ENCODE results near the gene PGD.

PGD gene

DNA sequence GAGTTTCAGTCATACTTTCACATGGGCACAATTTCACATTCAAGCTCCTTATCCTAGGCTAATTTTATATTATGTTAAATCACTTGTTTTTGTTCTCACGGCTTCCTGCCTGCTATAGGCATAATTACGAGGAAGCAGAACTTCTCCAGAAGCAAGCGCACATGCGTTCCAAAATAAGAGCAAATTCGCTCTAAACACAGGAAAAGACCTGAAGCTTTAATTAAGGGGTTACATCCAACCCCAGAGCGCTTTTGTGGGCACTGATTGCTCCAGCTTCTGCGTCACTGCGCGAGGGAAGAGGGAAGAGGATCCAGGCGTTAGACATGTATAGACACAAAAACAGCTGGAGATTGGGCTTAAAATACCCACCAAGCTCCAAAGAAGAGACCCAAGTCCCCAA lies 50.9 kb downstream of the PGD start, which contains the start of gene CORT:
CORT (plus strand) TSS at position 281 of the 400 bp plus-strand sequence. CDS start 193 bp downstream, outside the sequence.
- Histone ChIP-seq H3K27ac (ENCODE audit: extremely low read depth, low read depth, low read length) (no peak within 1 kb of the TSS; the same call in 1 of the 2 replicates), H3K9me3 (ENCODE audit: control insufficient read depth, insufficient read depth, low read depth, low read length) (no peaks in the 10 kb centered on the region), H3K36me3 (ENCODE audit: control insufficient read depth in 2 of 2, insufficient read depth in 1 of 2, low read length in 2 of 2) (peaks cover 0 to 24% of the 10 kb centered on the region in 2 experiments; a peak in 2 of 3 replicates), H3K4me1 (ENCODE audit: control insufficient read depth, insufficient read depth, low read length) (no peaks in the 10 kb centered on the region), H3K4me3 (ENCODE audit: low read depth, low read length) (no peak within 1 kb of the TSS)
- TF ChIP-seq GFI1B (tag by site-specific recombination; IDR thresholded peaks at IDR 0.05) (no peak), ZNF114 (tag by site-specific recombination; IDR thresholded peaks at IDR 0.05) (no peak), ZNF175 (tag by site-specific recombination; IDR thresholded peaks at IDR 0.05) (no peak), ZNF48 (tag by site-specific recombination; IDR thresholded peaks at IDR 0.05) (no peak), ZNF223 (tag by site-specific recombination; IDR thresholded peaks at IDR 0.05) (no peak), ZNF501 (tag by site-specific recombination; IDR thresholded peaks at IDR 0.05) (no peak), ZNF660 (tag by site-specific recombination; IDR thresholded peaks at IDR 0.05) (no peak), OVOL3 (tag by site-specific recombination; IDR thresholded peaks at IDR 0.05) (no peak), ZNF416 (tag by site-specific recombination; IDR thresholded peaks at IDR 0.05) (no peak), ZNF132 (tag by site-specific recombination; IDR thresholded peaks at IDR 0.05; ENCODE audit: borderline replicate concordance) (no peak), ZNF335 (tag by site-specific recombination; conservative IDR thresholded peaks at IDR 0.05) (no peak), ZNF791 (tag by site-specific recombination; IDR thresholded peaks at IDR 0.05) (no peak), ZNF341 (tag by site-specific recombination; IDR thresholded peaks at IDR 0.05; ENCODE audit: low read depth) (no peak), ZNF76 (tag by site-specific recombination; IDR thresholded peaks at IDR 0.05; ENCODE audit: borderline replicate concordance, low read depth) (no peak)
- TF ChIP-seq, protein P1, sequence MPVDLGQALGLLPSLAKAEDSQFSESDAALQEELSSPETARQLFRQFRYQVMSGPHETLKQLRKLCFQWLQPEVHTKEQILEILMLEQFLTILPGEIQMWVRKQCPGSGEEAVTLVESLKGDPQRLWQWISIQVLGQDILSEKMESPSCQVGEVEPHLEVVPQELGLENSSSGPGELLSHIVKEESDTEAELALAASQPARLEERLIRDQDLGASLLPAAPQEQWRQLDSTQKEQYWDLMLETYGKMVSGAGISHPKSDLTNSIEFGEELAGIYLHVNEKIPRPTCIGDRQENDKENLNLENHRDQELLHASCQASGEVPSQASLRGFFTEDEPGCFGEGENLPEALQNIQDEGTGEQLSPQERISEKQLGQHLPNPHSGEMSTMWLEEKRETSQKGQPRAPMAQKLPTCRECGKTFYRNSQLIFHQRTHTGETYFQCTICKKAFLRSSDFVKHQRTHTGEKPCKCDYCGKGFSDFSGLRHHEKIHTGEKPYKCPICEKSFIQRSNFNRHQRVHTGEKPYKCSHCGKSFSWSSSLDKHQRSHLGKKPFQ (tag by site-specific recombination; IDR thresholded peaks at IDR 0.05), result no peak
- TF ChIP-seq, protein P2, sequence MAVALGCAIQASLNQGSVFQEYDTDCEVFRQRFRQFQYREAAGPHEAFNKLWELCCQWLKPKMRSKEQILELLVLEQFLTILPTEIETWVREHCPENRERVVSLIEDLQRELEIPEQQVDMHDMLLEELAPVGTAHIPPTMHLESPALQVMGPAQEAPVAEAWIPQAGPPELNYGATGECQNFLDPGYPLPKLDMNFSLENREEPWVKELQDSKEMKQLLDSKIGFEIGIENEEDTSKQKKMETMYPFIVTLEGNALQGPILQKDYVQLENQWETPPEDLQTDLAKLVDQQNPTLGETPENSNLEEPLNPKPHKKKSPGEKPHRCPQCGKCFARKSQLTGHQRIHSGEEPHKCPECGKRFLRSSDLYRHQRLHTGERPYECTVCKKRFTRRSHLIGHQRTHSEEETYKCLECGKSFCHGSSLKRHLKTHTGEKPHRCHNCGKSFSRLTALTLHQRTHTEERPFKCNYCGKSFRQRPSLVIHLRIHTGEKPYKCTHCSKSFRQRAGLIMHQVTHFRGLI (tag by site-specific recombination; IDR thresholded peaks at IDR 0.05), result no peak
- TF ChIP-seq, protein P3, sequence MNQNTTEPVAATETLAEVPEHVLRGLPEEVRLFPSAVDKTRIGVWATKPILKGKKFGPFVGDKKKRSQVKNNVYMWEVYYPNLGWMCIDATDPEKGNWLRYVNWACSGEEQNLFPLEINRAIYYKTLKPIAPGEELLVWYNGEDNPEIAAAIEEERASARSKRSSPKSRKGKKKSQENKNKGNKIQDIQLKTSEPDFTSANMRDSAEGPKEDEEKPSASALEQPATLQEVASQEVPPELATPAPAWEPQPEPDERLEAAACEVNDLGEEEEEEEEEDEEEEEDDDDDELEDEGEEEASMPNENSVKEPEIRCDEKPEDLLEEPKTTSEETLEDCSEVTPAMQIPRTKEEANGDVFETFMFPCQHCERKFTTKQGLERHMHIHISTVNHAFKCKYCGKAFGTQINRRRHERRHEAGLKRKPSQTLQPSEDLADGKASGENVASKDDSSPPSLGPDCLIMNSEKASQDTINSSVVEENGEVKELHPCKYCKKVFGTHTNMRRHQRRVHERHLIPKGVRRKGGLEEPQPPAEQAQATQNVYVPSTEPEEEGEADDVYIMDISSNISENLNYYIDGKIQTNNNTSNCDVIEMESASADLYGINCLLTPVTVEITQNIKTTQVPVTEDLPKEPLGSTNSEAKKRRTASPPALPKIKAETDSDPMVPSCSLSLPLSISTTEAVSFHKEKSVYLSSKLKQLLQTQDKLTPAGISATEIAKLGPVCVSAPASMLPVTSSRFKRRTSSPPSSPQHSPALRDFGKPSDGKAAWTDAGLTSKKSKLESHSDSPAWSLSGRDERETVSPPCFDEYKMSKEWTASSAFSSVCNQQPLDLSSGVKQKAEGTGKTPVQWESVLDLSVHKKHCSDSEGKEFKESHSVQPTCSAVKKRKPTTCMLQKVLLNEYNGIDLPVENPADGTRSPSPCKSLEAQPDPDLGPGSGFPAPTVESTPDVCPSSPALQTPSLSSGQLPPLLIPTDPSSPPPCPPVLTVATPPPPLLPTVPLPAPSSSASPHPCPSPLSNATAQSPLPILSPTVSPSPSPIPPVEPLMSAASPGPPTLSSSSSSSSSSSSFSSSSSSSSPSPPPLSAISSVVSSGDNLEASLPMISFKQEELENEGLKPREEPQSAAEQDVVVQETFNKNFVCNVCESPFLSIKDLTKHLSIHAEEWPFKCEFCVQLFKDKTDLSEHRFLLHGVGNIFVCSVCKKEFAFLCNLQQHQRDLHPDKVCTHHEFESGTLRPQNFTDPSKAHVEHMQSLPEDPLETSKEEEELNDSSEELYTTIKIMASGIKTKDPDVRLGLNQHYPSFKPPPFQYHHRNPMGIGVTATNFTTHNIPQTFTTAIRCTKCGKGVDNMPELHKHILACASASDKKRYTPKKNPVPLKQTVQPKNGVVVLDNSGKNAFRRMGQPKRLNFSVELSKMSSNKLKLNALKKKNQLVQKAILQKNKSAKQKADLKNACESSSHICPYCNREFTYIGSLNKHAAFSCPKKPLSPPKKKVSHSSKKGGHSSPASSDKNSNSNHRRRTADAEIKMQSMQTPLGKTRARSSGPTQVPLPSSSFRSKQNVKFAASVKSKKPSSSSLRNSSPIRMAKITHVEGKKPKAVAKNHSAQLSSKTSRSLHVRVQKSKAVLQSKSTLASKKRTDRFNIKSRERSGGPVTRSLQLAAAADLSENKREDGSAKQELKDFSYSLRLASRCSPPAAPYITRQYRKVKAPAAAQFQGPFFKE (tag by site-specific recombination; IDR thresholded peaks at IDR 0.05; ENCODE audit: borderline replicate concordance), result no peak
- TF ChIP-seq, protein P4, sequence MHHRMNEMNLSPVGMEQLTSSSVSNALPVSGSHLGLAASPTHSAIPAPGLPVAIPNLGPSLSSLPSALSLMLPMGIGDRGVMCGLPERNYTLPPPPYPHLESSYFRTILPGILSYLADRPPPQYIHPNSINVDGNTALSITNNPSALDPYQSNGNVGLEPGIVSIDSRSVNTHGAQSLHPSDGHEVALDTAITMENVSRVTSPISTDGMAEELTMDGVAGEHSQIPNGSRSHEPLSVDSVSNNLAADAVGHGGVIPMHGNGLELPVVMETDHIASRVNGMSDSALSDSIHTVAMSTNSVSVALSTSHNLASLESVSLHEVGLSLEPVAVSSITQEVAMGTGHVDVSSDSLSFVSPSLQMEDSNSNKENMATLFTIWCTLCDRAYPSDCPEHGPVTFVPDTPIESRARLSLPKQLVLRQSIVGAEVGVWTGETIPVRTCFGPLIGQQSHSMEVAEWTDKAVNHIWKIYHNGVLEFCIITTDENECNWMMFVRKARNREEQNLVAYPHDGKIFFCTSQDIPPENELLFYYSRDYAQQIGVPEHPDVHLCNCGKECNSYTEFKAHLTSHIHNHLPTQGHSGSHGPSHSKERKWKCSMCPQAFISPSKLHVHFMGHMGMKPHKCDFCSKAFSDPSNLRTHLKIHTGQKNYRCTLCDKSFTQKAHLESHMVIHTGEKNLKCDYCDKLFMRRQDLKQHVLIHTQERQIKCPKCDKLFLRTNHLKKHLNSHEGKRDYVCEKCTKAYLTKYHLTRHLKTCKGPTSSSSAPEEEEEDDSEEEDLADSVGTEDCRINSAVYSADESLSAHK (tag by site-specific recombination; IDR thresholded peaks at IDR 0.05), result no peak
- TF ChIP-seq, protein P5, sequence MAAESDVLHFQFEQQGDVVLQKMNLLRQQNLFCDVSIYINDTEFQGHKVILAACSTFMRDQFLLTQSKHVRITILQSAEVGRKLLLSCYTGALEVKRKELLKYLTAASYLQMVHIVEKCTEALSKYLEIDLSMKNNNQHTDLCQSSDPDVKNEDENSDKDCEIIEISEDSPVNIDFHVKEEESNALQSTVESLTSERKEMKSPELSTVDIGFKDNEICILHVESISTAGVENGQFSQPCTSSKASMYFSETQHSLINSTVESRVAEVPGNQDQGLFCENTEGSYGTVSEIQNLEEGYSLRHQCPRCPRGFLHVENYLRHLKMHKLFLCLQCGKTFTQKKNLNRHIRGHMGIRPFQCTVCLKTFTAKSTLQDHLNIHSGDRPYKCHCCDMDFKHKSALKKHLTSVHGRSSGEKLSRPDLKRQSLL (tag by site-specific recombination; IDR thresholded peaks at IDR 0.05), result no peak
- POLR2A ChIA-PET, result interaction anchor here (1.0 to 1.1 kb wide), 2 partner anchors 8 to 10 kb away, joined by 3 to 6 read pairs; no protein-coding TSS in a partner anchor
- CTCF ChIA-PET, result interaction anchor here (1.2 kb wide), 1 partner anchor 45 kb away, joined by 4 read pairs; no protein-coding TSS in a partner anchor
